ENCODE results near the gene AKT3.

AKT3 gene

GRCh38 chr1:243848858-243849420 lies 1.1 kb downstream of the AKT3 start:
- Histone ChIP-seq H3K79me1 (ENCODE audit: low read depth, low read length) (no peaks in the 10 kb centered on the region), H2BK5ac (ENCODE audit: low read length) (no peak overlapping the region), H2AFZ (ENCODE audit: low read length) (peak overlapping the region; percentile 90), H3K4me3 (ENCODE audit: low read length in 2 of 2) (peak overlapping the region; percentile 64 to 98), H3K18ac (ENCODE audit: low read length) (peak overlapping the region; percentile 93), H2BK15ac (ENCODE audit: low read length) (peak overlapping the region; percentile 81), H3K4me2 (ENCODE audit: insufficient read depth, low read length, poor library complexity, severe bottlenecking) (peak overlapping the region; percentile 75), H2AK5ac (ENCODE audit: low read depth, low read length) (peak overlapping the region; percentile 46), H3K9me3 (replicated peaks in 1 of 2; ENCODE audit: control insufficient read depth in 2 of 2, insufficient read depth in 1 of 2, low read depth in 1 of 2, low read length in 2 of 2) (peaks cover 0 to 13% of the 10 kb centered on the region in 2 donors), H3K9ac (ENCODE audit: low read depth, low read length, poor library complexity) (peak overlapping the region; percentile 93), H4K91ac (ENCODE audit: low read depth, low read length, poor library complexity) (no peak overlapping the region), H3K23ac (ENCODE audit: low read depth, low read length, poor library complexity) (no peak overlapping the region), H3K36me3 (replicated peaks in 1 of 2; ENCODE audit: control insufficient read depth in 2 of 2, insufficient read depth in 2 of 2, low read length in 2 of 2) (no peaks in the 10 kb centered on the region), H2BK120ac (ENCODE audit: low read depth, low read length) (peak overlapping the region; percentile 72), H3K27ac (replicated peaks; ENCODE audit: low read length) (peak overlapping the region; percentile 89), H2BK12ac (ENCODE audit: low read length) (no peak overlapping the region), H3K4me1 (ENCODE audit: control insufficient read depth in 2 of 2, insufficient read depth in 1 of 2, low read depth in 1 of 2, low read length in 2 of 2) (peaks cover 0 to 16% of the 10 kb centered on the region in 2 donors), H3K4ac (ENCODE audit: low read length) (no peak overlapping the region), H4K8ac (ENCODE audit: low read depth, low read length) (no peak overlapping the region), H3K27me3 (ENCODE audit: control insufficient read depth in 3 of 3, insufficient read depth in 3 of 3, low read depth in 1 of 3, low read length in 3 of 3) (no peaks in the 10 kb centered on the region), H3K14ac (ENCODE audit: low read length) (peak overlapping the region; percentile 71)
- peak; percentile 46 for DNase-seq (ENCODE audit: low spot score)
- WGBS, 2 donors (ENCODE audit: extremely low coverage in 2 of 2, insufficient read length in 2 of 2, insufficient replicate concordance in 1 of 2) = no CpG with 5 or more reads among the region's 19 CpGs

GRCh38 chr1:243848165-243848857 lies 1.7 kb downstream of the AKT3 start:
- H3K36me3 ChIP-seq (replicated peaks in 1 of 2; ENCODE audit: control insufficient read depth in 2 of 2, insufficient read depth in 2 of 2, low read length in 2 of 2) = no peaks in the 10 kb centered on the region
- H2BK120ac ChIP-seq (ENCODE audit: low read depth, low read length) = no peak overlapping the region
- no CpG with 5 or more reads among the region's 5 CpGs for WGBS, 2 donors (ENCODE audit: extremely low coverage in 2 of 2, insufficient read length in 2 of 2, insufficient replicate concordance in 1 of 2)
- H3K9me3 ChIP-seq (replicated peaks in 1 of 2; ENCODE audit: control insufficient read depth in 2 of 2, insufficient read depth in 1 of 2, low read depth in 1 of 2, low read length in 2 of 2) = peaks cover 0 to 11% of the 10 kb centered on the region in 2 donors
- H3K14ac ChIP-seq (ENCODE audit: low read length) = no peak overlapping the region
- H3K18ac ChIP-seq (ENCODE audit: low read length) = no peak overlapping the region
- H2BK12ac ChIP-seq (ENCODE audit: low read length) = no peak overlapping the region
- H3K27ac ChIP-seq (replicated peaks; ENCODE audit: low read length) = peak overlapping the region; percentile 89
- no peak for DNase-seq (ENCODE audit: low spot score)
- H4K8ac ChIP-seq (ENCODE audit: low read depth, low read length) = no peak overlapping the region
- no peaks in the 10 kb centered on the region for H3K27me3 ChIP-seq (ENCODE audit: control insufficient read depth in 3 of 3, insufficient read depth in 3 of 3, low read depth in 1 of 3, low read length in 3 of 3)
- H3K4ac ChIP-seq (ENCODE audit: low read length) = no peak overlapping the region
- H4K91ac ChIP-seq (ENCODE audit: low read depth, low read length, poor library complexity) = no peak overlapping the region
- no peak overlapping the region for H3K23ac ChIP-seq (ENCODE audit: low read depth, low read length, poor library complexity)
- H3K79me1 ChIP-seq (ENCODE audit: low read depth, low read length) = no peaks in the 10 kb centered on the region
- H3K4me1 ChIP-seq (ENCODE audit: control insufficient read depth in 2 of 2, insufficient read depth in 1 of 2, low read depth in 1 of 2, low read length in 2 of 2) = peaks cover 0 to 17% of the 10 kb centered on the region in 2 donors
- no peak overlapping the region for H3K9ac ChIP-seq (ENCODE audit: low read depth, low read length, poor library complexity)
- H2AFZ ChIP-seq (ENCODE audit: low read length) = peak overlapping the region; percentile 90
- H3K4me3 ChIP-seq (ENCODE audit: low read length in 2 of 2) = peak overlapping the region in 1 of 2 donors; percentile 64
- no peak overlapping the region for H3K4me2 ChIP-seq (ENCODE audit: insufficient read depth, low read length, poor library complexity, severe bottlenecking)
- no peak overlapping the region for H2BK5ac ChIP-seq (ENCODE audit: low read length)
- no peak overlapping the region for H2AK5ac ChIP-seq (ENCODE audit: low read depth, low read length)
- H2BK15ac ChIP-seq (ENCODE audit: low read length) = no peak overlapping the region

DNA sequence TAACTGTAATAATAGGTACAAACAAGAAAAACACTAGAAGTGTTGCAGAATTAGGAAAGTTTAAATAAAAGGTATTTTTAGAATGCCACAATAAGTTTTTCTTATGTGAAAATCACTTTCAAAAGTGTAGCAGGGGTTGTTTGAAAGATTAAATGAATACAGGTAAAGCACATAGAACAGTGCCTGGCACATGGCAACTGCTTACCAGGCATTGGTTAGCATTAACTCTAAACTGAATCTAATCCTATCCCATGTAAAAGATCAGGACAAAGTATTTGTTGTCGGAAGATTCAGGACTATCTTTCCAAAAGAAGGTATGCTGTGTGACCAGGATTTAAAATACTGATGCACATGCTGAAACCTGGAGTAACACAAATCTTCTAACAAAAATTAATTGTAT lies 3.3 kb downstream of the AKT3 start:
- no peak for DNase-seq (ENCODE audit: low spot score)
- H3K4ac ChIP-seq (ENCODE audit: low read length) = no peak overlapping the region
- peaks cover 2 to 21% of the 10 kb centered on the region in 2 donors for H3K4me1 ChIP-seq (ENCODE audit: control insufficient read depth in 2 of 2, insufficient read depth in 1 of 2, low read depth in 1 of 2, low read length in 2 of 2)
- H3K79me1 ChIP-seq (ENCODE audit: low read depth, low read length) = no peaks in the 10 kb centered on the region
- no peak overlapping the region for H3K23ac ChIP-seq (ENCODE audit: low read depth, low read length, poor library complexity)
- no peaks in the 10 kb centered on the region for H3K27me3 ChIP-seq (ENCODE audit: control insufficient read depth in 3 of 3, insufficient read depth in 3 of 3, low read depth in 1 of 3, low read length in 3 of 3)
- H3K4me2 ChIP-seq (ENCODE audit: insufficient read depth, low read length, poor library complexity, severe bottlenecking) = no peak overlapping the region
- H2BK120ac ChIP-seq (ENCODE audit: low read depth, low read length) = no peak overlapping the region
- peaks cover 0 to 7% of the 10 kb centered on the region in 2 donors for H3K36me3 ChIP-seq (replicated peaks in 1 of 2; ENCODE audit: control insufficient read depth in 2 of 2, insufficient read depth in 2 of 2, low read length in 2 of 2)
- no peak overlapping the region for H3K18ac ChIP-seq (ENCODE audit: low read length)
- H3K14ac ChIP-seq (ENCODE audit: low read length) = no peak overlapping the region
- no peak overlapping the region for H2AFZ ChIP-seq (ENCODE audit: low read length)
- H3K9ac ChIP-seq (ENCODE audit: low read depth, low read length, poor library complexity) = no peak overlapping the region
- no peak overlapping the region for H2BK5ac ChIP-seq (ENCODE audit: low read length)
- no peak overlapping the region for H3K27ac ChIP-seq (replicated peaks; ENCODE audit: low read length)
- WGBS, 2 donors (ENCODE audit: extremely low coverage in 2 of 2, insufficient read length in 2 of 2, insufficient replicate concordance in 1 of 2) = no CpG with 5 or more reads among the region's 1 CpG
- no peak overlapping the region for H4K91ac ChIP-seq (ENCODE audit: low read depth, low read length, poor library complexity)
- H2BK15ac ChIP-seq (ENCODE audit: low read length) = no peak overlapping the region
- no peak overlapping the region for H2BK12ac ChIP-seq (ENCODE audit: low read length)
- H4K8ac ChIP-seq (ENCODE audit: low read depth, low read length) = no peak overlapping the region
- no peak overlapping the region for H3K4me3 ChIP-seq (ENCODE audit: low read length in 2 of 2)
- H3K9me3 ChIP-seq (replicated peaks in 1 of 2; ENCODE audit: control insufficient read depth in 2 of 2, insufficient read depth in 1 of 2, low read depth in 1 of 2, low read length in 2 of 2) = peaks cover 0 to 15% of the 10 kb centered on the region in 2 donors
- no peak overlapping the region for H2AK5ac ChIP-seq (ENCODE audit: low read depth, low read length)

DNA sequence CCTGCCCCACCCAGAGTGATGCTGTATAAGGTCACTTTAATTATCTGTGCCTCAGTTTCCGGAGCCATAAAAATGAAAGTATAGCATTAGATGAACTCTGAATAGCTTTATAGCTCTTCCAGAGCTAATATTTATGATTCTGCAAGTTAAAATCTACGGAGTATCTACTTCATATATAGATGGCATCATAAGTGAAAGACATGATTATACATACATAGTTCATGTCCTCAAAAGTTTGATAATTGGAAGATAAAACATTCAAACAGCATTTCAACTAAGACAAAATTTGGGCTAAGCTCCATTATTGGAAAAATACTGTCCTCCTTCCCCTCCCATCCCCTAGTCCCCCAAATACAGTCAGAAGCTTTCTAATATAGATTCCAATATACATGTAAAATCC lies 4.2 kb downstream of the AKT3 start:
- H4K8ac ChIP-seq (ENCODE audit: low read depth, low read length) = no peak overlapping the region
- H3K9ac ChIP-seq (ENCODE audit: low read depth, low read length, poor library complexity) = no peak overlapping the region
- no peak overlapping the region for H2BK120ac ChIP-seq (ENCODE audit: low read depth, low read length)
- no peak overlapping the region for H3K27ac ChIP-seq (replicated peaks; ENCODE audit: low read length)
- H3K9me3 ChIP-seq (replicated peaks in 1 of 2; ENCODE audit: control insufficient read depth in 2 of 2, insufficient read depth in 1 of 2, low read depth in 1 of 2, low read length in 2 of 2) = peaks cover 0 to 20% of the 10 kb centered on the region in 2 donors
- H3K4me1 ChIP-seq (ENCODE audit: control insufficient read depth in 2 of 2, insufficient read depth in 1 of 2, low read depth in 1 of 2, low read length in 2 of 2) = peaks cover 2 to 16% of the 10 kb centered on the region in 2 donors
- H3K14ac ChIP-seq (ENCODE audit: low read length) = no peak overlapping the region
- DNase-seq (ENCODE audit: low spot score) = no peak
- no peaks in the 10 kb centered on the region for H3K79me1 ChIP-seq (ENCODE audit: low read depth, low read length)
- peaks cover 0 to 16% of the 10 kb centered on the region in 2 donors for H3K36me3 ChIP-seq (replicated peaks in 1 of 2; ENCODE audit: control insufficient read depth in 2 of 2, insufficient read depth in 2 of 2, low read length in 2 of 2)
- no peak overlapping the region for H3K18ac ChIP-seq (ENCODE audit: low read length)
- H2AK5ac ChIP-seq (ENCODE audit: low read depth, low read length) = no peak overlapping the region
- no peak overlapping the region for H2AFZ ChIP-seq (ENCODE audit: low read length)
- H3K23ac ChIP-seq (ENCODE audit: low read depth, low read length, poor library complexity) = no peak overlapping the region
- no peak overlapping the region for H3K4ac ChIP-seq (ENCODE audit: low read length)
- no peak overlapping the region for H4K91ac ChIP-seq (ENCODE audit: low read depth, low read length, poor library complexity)
- no CpG with 5 or more reads among the region's 2 CpGs for WGBS, 2 donors (ENCODE audit: extremely low coverage in 2 of 2, insufficient read length in 2 of 2, insufficient replicate concordance in 1 of 2)
- no peaks in the 10 kb centered on the region for H3K27me3 ChIP-seq (ENCODE audit: control insufficient read depth in 3 of 3, insufficient read depth in 3 of 3, low read depth in 1 of 3, low read length in 3 of 3)
- no peak overlapping the region for H3K4me3 ChIP-seq (ENCODE audit: low read length in 2 of 2)
- no peak overlapping the region for H2BK15ac ChIP-seq (ENCODE audit: low read length)
- H2BK12ac ChIP-seq (ENCODE audit: low read length) = no peak overlapping the region
- H2BK5ac ChIP-seq (ENCODE audit: low read length) = no peak overlapping the region
- H3K4me2 ChIP-seq (ENCODE audit: insufficient read depth, low read length, poor library complexity, severe bottlenecking) = no peak overlapping the region

All from neuronal stem cell (in vitro differentiated cells).